ENCODE results near the gene GZMM. TPM values are rescaled to one million over a fixed set of nuclear protein-coding genes. Genes with fewer than 3 reads are reported as not detected.

The GZMM gene
- polyA plus RNA-seq, 1 of the 3 experiments (the other 2 are of a cell fraction), result not detected

- ChIA-PET POLR2A (no interaction called here), CTCF (interaction anchor here (1.0 to 2.2 kb wide), 3 partner anchors 8 to 114 kb away, joined by 4 to 23 read pairs (median 6); partner anchors contain the start of gene TPGS1)
- peak; percentile 66 for DNase-seq
- Histone ChIP-seq H3K4me3 (ENCODE audit: low read depth in 2 of 2, low read length in 1 of 2) (no peak overlapping the region), H3K79me2 (ENCODE audit: insufficient read depth) (no peaks in the 10 kb centered on the region), H3K27ac (ENCODE audit: low read depth in 2 of 2, low read length in 1 of 2) (no peak overlapping the region), H4K20me1 (ENCODE audit: insufficient read depth) (no peaks in the 10 kb centered on the region), H3K4me1 (ENCODE audit: control insufficient read depth in 1 of 2, insufficient read depth in 2 of 2, low read depth in 1 of 2, low read length in 1 of 2) (no peaks in the 10 kb centered on the region; a peak in 1 of 4 replicates), H2AFZ (ENCODE audit: low read depth) (no peak overlapping the region), H3K9me2 (no peaks in the 10 kb centered on the region), H3K27me3 (ENCODE audit: insufficient read depth) (peaks cover 6% of the 10 kb centered on the region; the same call in 1 of the 2 replicates), H3F3A (replicated peaks; ENCODE audit: insufficient read depth) (peaks cover 3% of the 10 kb centered on the region), H3K36me3 (replicated peaks in 1 of 2; ENCODE audit: control insufficient read depth in 1 of 2, insufficient read depth in 2 of 2, low read length in 1 of 2) (no peaks in the 10 kb centered on the region), H3K4me2 (no peak overlapping the region), H3K9me3 (no peaks in the 10 kb centered on the region), H3K9ac (no peak overlapping the region)
- TF ChIP-seq, protein P1, sequence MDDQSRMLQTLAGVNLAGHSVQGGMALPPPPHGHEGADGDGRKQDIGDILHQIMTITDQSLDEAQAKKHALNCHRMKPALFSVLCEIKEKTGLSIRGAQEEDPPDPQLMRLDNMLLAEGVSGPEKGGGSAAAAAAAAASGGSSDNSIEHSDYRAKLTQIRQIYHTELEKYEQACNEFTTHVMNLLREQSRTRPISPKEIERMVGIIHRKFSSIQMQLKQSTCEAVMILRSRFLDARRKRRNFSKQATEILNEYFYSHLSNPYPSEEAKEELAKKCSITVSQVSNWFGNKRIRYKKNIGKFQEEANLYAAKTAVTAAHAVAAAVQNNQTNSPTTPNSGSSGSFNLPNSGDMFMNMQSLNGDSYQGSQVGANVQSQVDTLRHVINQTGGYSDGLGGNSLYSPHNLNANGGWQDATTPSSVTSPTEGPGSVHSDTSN (IDR thresholded peaks at IDR 0.05), result no peak
- TF ChIP-seq NRF1 (IDR thresholded peaks at IDR 0.05; ENCODE audit: low read depth, low read length), result no peak
- TF ChIP-seq, protein P2, sequence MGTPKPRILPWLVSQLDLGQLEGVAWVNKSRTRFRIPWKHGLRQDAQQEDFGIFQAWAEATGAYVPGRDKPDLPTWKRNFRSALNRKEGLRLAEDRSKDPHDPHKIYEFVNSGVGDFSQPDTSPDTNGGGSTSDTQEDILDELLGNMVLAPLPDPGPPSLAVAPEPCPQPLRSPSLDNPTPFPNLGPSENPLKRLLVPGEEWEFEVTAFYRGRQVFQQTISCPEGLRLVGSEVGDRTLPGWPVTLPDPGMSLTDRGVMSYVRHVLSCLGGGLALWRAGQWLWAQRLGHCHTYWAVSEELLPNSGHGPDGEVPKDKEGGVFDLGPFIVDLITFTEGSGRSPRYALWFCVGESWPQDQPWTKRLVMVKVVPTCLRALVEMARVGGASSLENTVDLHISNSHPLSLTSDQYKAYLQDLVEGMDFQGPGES (IDR thresholded peaks at IDR 0.05; ENCODE audit: low read depth, low read length), result no peak
- TF ChIP-seq USF1 (IDR thresholded peaks at IDR 0.05; ENCODE audit: borderline replicate concordance, low read depth), result no peak
- 20% methylated on average over 5 of the region's 26 CpGs for WGBS (ENCODE audit: low lambda C conversion rate)
Measured at GRCh38 chr19:498511-498891, 45.4 kb upstream of the GZMM start.

GRCh38 chr19:498977-499623 lies 44.8 kb upstream of the GZMM start:
- CTCF ChIA-PET, result interaction anchor here (2.2 kb wide), 1 partner anchor 7 kb away, joined by 23 read pairs; the partner anchor contains the start of gene TPGS1
- TF ChIP-seq TAF1 (IDR thresholded peaks at IDR 0.05; ENCODE audit: borderline replicate concordance, low read depth, low read length) (no peak), SIN3A (IDR thresholded peaks at IDR 0.05; ENCODE audit: borderline replicate concordance, low read depth, low read length) (no peak), CHD2 (IDR thresholded peaks at IDR 0.05; ENCODE audit: low read length, partially characterized antibody) (no peak), USF1 (IDR thresholded peaks at IDR 0.05; ENCODE audit: borderline replicate concordance, low read depth) (no peak), FOXM1 (IDR thresholded peaks at IDR 0.05; ENCODE audit: low read depth) (no peak), RCOR1 (IDR thresholded peaks at IDR 0.05; ENCODE audit: low read length) (no peak), FOSL2 (IDR thresholded peaks at IDR 0.05; ENCODE audit: borderline replicate concordance, low read depth) (no peak), FOXJ3 (CRISPR knock-in tag; IDR thresholded peaks at IDR 0.05) (no peak), USF2 (IDR thresholded peaks at IDR 0.05; ENCODE audit: borderline replicate concordance, low read depth, low read length) (no peak), EP300 (IDR thresholded peaks at IDR 0.05; ENCODE audit: borderline replicate concordance in 1 of 2, low read depth in 1 of 2, low read length in 1 of 2) (no peak), GATA2 (CRISPR knock-in tag; IDR thresholded peaks at IDR 0.05) (no peak), JUND (IDR thresholded peaks at IDR 0.05) (no peak), EZH2phosphoT487 (IDR thresholded peaks at IDR 0.05; ENCODE audit: borderline replicate concordance, low read depth) (no peak), CTCF (IDR thresholded peaks at IDR 0.05) (no peak), ELF1 (IDR thresholded peaks at IDR 0.05) (no peak)
- TF ChIP-seq, protein P1 (IDR thresholded peaks at IDR 0.05), result no peak

More at GRCh38 chr19:498977-499623, 44.8 kb upstream of the GZMM start:
- Histone ChIP-seq H3K27me3 (ENCODE audit: insufficient read depth) (peaks cover 6% of the 10 kb centered on the region; the same call in 1 of the 2 replicates), H4K20me1 (ENCODE audit: insufficient read depth) (no peaks in the 10 kb centered on the region), H2AFZ (ENCODE audit: low read depth) (no peak overlapping the region), H3K4me3 (ENCODE audit: low read depth in 2 of 2, low read length in 1 of 2) (no peak overlapping the region), H3K79me2 (ENCODE audit: insufficient read depth) (no peaks in the 10 kb centered on the region), H3K9me3 (no peaks in the 10 kb centered on the region), H3K4me1 (ENCODE audit: control insufficient read depth in 1 of 2, insufficient read depth in 2 of 2, low read depth in 1 of 2, low read length in 1 of 2) (no peaks in the 10 kb centered on the region; a peak in 1 of 4 replicates), H3K4me2 (no peak overlapping the region), H3K27ac (ENCODE audit: low read depth in 2 of 2, low read length in 1 of 2) (no peak overlapping the region), H3K9me2 (no peaks in the 10 kb centered on the region), H3F3A (replicated peaks; ENCODE audit: insufficient read depth) (peaks cover 3% of the 10 kb centered on the region), H3K36me3 (replicated peaks in 1 of 2; ENCODE audit: control insufficient read depth in 1 of 2, insufficient read depth in 2 of 2, low read length in 1 of 2) (no peaks in the 10 kb centered on the region), H3K9ac (no peak overlapping the region)
- POLR2A ChIA-PET, result no interaction called here
- no peak for DNase-seq
- WGBS (ENCODE audit: low lambda C conversion rate), result 65% methylated on average over 30 of the region's 31 CpGs
